OCI-LY3 (cell line): ENCODE results near the gene ARHGEF38.

Experiments
- H2AFZ ChIP-seq: fragments of 200-600, 300-600 bp; shearing (Covaris generic); 2 replicates; pipeline ENCODE4 v1.6.0; 2014; ENCODE audit warnings: antibody characterized with exemption, low read depth, low read length
- H3K27ac ChIP-seq: fragments of 200-600, 300-600 bp; sonication (generic); 2 replicates; pipeline ENCODE4 v1.5.1; 2014; ENCODE audit warnings: mild to moderate bottlenecking, low read length, moderate library complexity, mixed read lengths
- H3K27me3 ChIP-seq: fragments of 200-600, 300-600 bp; sonication (generic); 2 replicates; pipeline ENCODE4 v1.6.1; 2014; ENCODE audit warnings: low read depth, low read length, mixed read lengths
- H3K36me3 ChIP-seq: fragments of 200-600, 300-600 bp; sonication (generic); replicated peaks from 2 replicates; pipeline ENCODE3; 2014; ENCODE audit warnings: low read depth, low read length, mixed read lengths
- H3K4me1 ChIP-seq: fragments of 300-600, 200-600 bp; sonication (generic); 2 replicates; pipeline ENCODE4 v1.6.1; 2014; ENCODE audit warnings: low read length, mixed read lengths
- H3K4me2 ChIP-seq: fragments of 200-600, 300-600 bp; sonication (generic); 2 replicates; pipeline ENCODE4 v1.6.1; 2014; ENCODE audit warnings: low read length, mixed read lengths
- H3K4me3 ChIP-seq: fragments of 300-600, 200-600 bp; sonication (generic); 2 replicates; pipeline ENCODE4 v1.5.1; 2014; ENCODE audit warnings: antibody characterized with exemption, mild to moderate bottlenecking, low read length, moderate library complexity
- H3K79me2 ChIP-seq: fragments of 300-600, 200-600 bp; shearing (Covaris generic); 2 replicates; pipeline ENCODE4 v1.6.1; 2014; ENCODE audit warnings: mild to moderate bottlenecking, low read length, mixed read lengths
- H3K9ac ChIP-seq: fragments of 300-600, 200-600 bp; shearing (Covaris generic); 2 replicates; pipeline ENCODE4 v1.6.0; 2014; ENCODE audit warnings: mild to moderate bottlenecking, low read length, moderate library complexity
- H3K9me3 ChIP-seq: fragments of 200-600, 300-600 bp; shearing (Covaris generic); 2 replicates; pipeline ENCODE4 v1.6.1; 2014; ENCODE audit warnings: low read length, mixed read lengths; ENCODE audit not compliant: insufficient read depth
- H4K20me1 ChIP-seq: fragments of 200-600, 300-600 bp; sonication (generic); 2 replicates; pipeline ENCODE4 v1.6.1; 2016; ENCODE audit warnings: low read length, mixed read lengths; ENCODE audit not compliant: insufficient read depth
- EZH2phosphoT487 ChIP-seq: fragments of 200-600 bp; shearing (Covaris generic); IDR thresholded peaks from 2 replicates; pipeline ENCODE4 v1.6.1; 2018; ENCODE audit warnings: antibody characterized with exemption, mixed run types, low read depth
- TF ChIP-seq, protein P1 (sequence below): fragments of 200-600, 300-600 bp; sonication (generic); IDR thresholded peaks from 2 replicates; pipeline ENCODE4 v1.5.1; 2014; ENCODE audit warnings: antibody characterized with exemption, low read length, low read depth

The ARHGEF38 gene

DNA sequence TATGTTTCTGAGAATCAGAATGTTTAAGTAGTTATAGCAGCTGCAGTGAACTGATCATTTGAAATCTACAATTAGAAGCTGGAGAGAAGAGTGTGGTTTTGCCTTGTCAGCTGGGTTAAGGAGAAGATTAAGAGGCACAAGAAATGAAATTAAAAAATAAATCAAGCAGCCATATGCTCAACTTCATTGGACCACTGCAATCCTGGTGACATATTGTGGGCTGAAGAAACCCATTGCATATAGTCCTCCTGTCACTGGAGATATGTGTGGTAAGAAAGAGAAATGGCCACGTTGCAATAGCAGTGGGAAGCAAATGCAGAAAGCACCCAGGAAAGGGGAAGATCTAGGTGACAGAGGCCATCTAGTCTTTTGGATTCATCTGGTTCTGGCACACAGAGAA is 93.0 kb downstream of the ARHGEF38 start:
- no peak overlapping the region for H3K4me3 ChIP-seq
- no peaks in the 10 kb centered on the region for H3K79me2 ChIP-seq
- no peaks in the 10 kb centered on the region for H3K27me3 ChIP-seq
- no peak overlapping the region for H2AFZ ChIP-seq
- H3K9me3 ChIP-seq: no peaks in the 10 kb centered on the region
- no peak overlapping the region for H3K9ac ChIP-seq
- H4K20me1 ChIP-seq: no peaks in the 10 kb centered on the region
- no peaks in the 10 kb centered on the region for H3K4me1 ChIP-seq
- no peaks in the 10 kb centered on the region for H3K36me3 ChIP-seq
- TF ChIP-seq EZH2phosphoT487: no peak
- TF ChIP-seq, protein P1, sequence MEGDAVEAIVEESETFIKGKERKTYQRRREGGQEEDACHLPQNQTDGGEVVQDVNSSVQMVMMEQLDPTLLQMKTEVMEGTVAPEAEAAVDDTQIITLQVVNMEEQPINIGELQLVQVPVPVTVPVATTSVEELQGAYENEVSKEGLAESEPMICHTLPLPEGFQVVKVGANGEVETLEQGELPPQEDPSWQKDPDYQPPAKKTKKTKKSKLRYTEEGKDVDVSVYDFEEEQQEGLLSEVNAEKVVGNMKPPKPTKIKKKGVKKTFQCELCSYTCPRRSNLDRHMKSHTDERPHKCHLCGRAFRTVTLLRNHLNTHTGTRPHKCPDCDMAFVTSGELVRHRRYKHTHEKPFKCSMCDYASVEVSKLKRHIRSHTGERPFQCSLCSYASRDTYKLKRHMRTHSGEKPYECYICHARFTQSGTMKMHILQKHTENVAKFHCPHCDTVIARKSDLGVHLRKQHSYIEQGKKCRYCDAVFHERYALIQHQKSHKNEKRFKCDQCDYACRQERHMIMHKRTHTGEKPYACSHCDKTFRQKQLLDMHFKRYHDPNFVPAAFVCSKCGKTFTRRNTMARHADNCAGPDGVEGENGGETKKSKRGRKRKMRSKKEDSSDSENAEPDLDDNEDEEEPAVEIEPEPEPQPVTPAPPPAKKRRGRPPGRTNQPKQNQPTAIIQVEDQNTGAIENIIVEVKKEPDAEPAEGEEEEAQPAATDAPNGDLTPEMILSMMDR: no peak
- H3K27ac ChIP-seq: no peak overlapping the region
- H3K4me2 ChIP-seq: no peak overlapping the region

- Histone ChIP-seq H3K4me1 (no peaks in the 10 kb centered on the region), H4K20me1 (no peaks in the 10 kb centered on the region), H3K79me2 (no peaks in the 10 kb centered on the region), H3K4me3 (no peak overlapping the region), H3K27ac (no peak overlapping the region), H2AFZ (no peak overlapping the region), H3K9me3 (no peaks in the 10 kb centered on the region), H3K9ac (no peak overlapping the region), H3K4me2 (no peak overlapping the region), H3K27me3 (no peaks in the 10 kb centered on the region), H3K36me3 (no peaks in the 10 kb centered on the region)
- TF ChIP-seq, protein P1: no peak
- TF ChIP-seq EZH2phosphoT487: no peak
Measured at GRCh38 chr4:105650190-105650589, 97.8 kb downstream of the ARHGEF38 start.

GRCh38 chr4:105651884-105652283 is 99.5 kb downstream of the ARHGEF38 start:
- TF ChIP-seq EZH2phosphoT487: no peak
- TF ChIP-seq, protein P1: no peak
- Histone ChIP-seq H2AFZ (no peak overlapping the region), H3K79me2 (no peaks in the 10 kb centered on the region)

DNA sequence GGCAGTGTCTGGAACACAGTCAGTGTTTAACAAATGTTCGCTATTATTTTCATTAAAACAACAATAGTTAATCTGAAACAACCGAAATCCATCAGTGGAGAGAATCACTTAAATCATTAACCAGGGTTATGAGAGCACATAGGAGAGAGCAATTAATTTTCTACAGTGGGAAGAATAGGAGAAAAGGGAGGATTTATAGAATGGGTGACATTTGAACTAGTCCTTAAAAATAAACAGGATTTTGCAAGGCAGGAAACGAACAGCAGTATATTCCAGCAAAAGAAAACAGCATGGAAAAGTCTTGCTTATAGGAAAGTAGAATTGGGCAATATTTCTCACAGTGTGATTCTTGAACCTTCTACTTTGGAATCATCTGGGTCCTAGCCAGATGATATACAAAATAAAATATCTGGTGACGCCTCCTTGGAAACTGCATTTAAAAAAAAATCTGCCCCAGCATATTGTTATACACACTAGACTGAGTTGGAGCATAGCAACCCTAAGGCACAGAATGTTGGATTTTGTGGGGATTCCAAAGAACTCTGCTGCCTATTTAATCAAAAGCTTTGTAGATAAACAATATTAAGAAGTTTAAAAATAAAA is 100.0 kb downstream of the ARHGEF38 start:
- no peak overlapping the region for H3K4me3 ChIP-seq
- no peaks in the 10 kb centered on the region for H3K36me3 ChIP-seq
- H3K27ac ChIP-seq: no peak overlapping the region
- no peak overlapping the region for H3K4me2 ChIP-seq
- H3K9me3 ChIP-seq: no peaks in the 10 kb centered on the region
- no peaks in the 10 kb centered on the region for H4K20me1 ChIP-seq
- no peaks in the 10 kb centered on the region for H3K27me3 ChIP-seq
- no peaks in the 10 kb centered on the region for H3K4me1 ChIP-seq
- H3K79me2 ChIP-seq: no peaks in the 10 kb centered on the region
- no peak overlapping the region for H2AFZ ChIP-seq
- TF ChIP-seq, protein P1: no peak
- no peak for TF ChIP-seq EZH2phosphoT487
- no peak overlapping the region for H3K9ac ChIP-seq

More at GRCh38 chr4:105651884-105652283, 99.5 kb downstream of the ARHGEF38 start:
- Histone ChIP-seq H4K20me1 (no peaks in the 10 kb centered on the region), H3K27me3 (no peaks in the 10 kb centered on the region), H3K4me3 (no peak overlapping the region), H3K9ac (no peak overlapping the region), H3K4me1 (no peaks in the 10 kb centered on the region), H3K36me3 (no peaks in the 10 kb centered on the region), H3K4me2 (no peak overlapping the region), H3K9me3 (no peaks in the 10 kb centered on the region), H3K27ac (no peak overlapping the region)
